Esophagus (tissue), 2 donors: ENCODE data around the gene LHFPL3. TPM values are rescaled to one million over a fixed set of nuclear protein-coding genes. Genes with fewer than 3 reads are reported as not detected.

Experiments
- H3K27ac ChIP-seq, 2 donors: one replicate each; pipeline ENCODE4 v1.5.1; 2013; ENCODE audit warnings: low read depth in 2 of 2, mild to moderate bottlenecking in 2 of 2, inconsistent platforms in 1 of 2, low read length in 1 of 2, moderate library complexity in 1 of 2
- H3K27me3 ChIP-seq, 2 donors: one replicate each; pipeline ENCODE4 v1.6.1; 2013; ENCODE audit warnings: low read length in 2 of 2, control low read depth in 1 of 2, mild to moderate bottlenecking in 1 of 2; ENCODE audit not compliant: insufficient read depth in 2 of 2, control insufficient read depth in 1 of 2
- H3K36me3 ChIP-seq, 2 donors: one replicate each; pipeline ENCODE4 v1.6.1; 2013; ENCODE audit warnings: low read length in 1 of 2; ENCODE audit not compliant: control insufficient read depth in 2 of 2, insufficient read depth in 2 of 2
- H3K4me1 ChIP-seq, 2 donors: one replicate each; pipeline ENCODE4 v1.6.1; 2013; ENCODE audit warnings: low read length in 1 of 2; ENCODE audit not compliant: control insufficient read depth in 2 of 2, insufficient read depth in 2 of 2
- H3K4me3 ChIP-seq, 2 donors: one replicate each; pipeline ENCODE4 v1.5.1; 2013; ENCODE audit warnings: low read length in 2 of 2, mild to moderate bottlenecking in 2 of 2, low read depth in 1 of 2, moderate library complexity in 1 of 2
- H3K9me3 ChIP-seq, 2 donors: one replicate each; pipeline ENCODE4 v1.6.1; 2013; ENCODE audit warnings: mild to moderate bottlenecking in 2 of 2, low read depth in 1 of 2, low read length in 1 of 2, moderate library complexity in 1 of 2; ENCODE audit not compliant: control insufficient read depth in 2 of 2, insufficient read depth in 1 of 2
- WGBS, 2 donors: extraction: QIAGEN DNeasy Blood & Tissue Kit; methylation state at CpG; one replicate each; pipeline ENCODE4 v1.1.7; 2013; 5-methylcytosine and 5-hydroxymethylcytosine counted together
- polyA plus RNA-seq, 2 donors: library from polyadenylated mRNA; stranded (reverse); fragments of 200-250 nt; gene quantifications; one replicate each; pipeline ENCODE4 v1.2.3, GENCODE V29; 2013
- donor health status: healthy with polysubstance abuse.
- donor health status: Bipolar disorder and iron deficiency.

Gene LHFPL3
- polyA plus RNA-seq, 2 donors = not detected

DNA sequence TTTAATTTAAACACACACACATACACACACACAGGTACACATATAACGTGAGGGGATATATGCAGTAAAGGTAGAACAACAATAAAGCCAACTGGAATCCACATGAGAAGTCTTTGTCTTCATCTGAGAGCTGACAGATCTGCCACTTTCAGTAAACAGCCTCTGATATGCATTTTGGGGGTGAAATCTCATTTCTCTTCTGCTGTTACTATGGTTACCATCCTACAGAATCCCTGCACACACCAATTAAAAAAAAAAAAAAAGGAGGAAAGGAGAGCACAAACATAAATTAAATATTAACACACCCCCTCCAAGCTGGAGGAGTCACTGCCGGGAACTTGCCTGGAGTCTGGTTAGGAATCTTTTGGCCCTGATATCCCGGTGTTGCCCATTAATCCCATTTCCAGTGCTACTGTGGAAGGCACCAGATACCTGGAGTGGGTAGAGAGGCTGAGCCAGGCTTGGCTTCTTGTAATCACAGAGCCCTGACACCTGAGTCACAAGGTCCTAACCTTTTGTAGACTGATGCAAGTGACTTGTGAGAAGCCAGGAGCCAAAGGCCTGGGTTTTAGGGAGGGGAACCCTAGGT lies 169.1 kb downstream of the LHFPL3 start:
- Histone ChIP-seq H3K27me3 (no peaks in the 10 kb centered on the region), H3K9me3 (no peaks in the 10 kb centered on the region), H3K4me3 (no peak overlapping the region), H3K36me3 (no peaks in the 10 kb centered on the region), H3K27ac (no peak overlapping the region), H3K4me1 (no peaks in the 10 kb centered on the region)
- 55 to 61% methylated on average over 3 of the region's 3 CpGs for WGBS, 2 donors

DNA sequence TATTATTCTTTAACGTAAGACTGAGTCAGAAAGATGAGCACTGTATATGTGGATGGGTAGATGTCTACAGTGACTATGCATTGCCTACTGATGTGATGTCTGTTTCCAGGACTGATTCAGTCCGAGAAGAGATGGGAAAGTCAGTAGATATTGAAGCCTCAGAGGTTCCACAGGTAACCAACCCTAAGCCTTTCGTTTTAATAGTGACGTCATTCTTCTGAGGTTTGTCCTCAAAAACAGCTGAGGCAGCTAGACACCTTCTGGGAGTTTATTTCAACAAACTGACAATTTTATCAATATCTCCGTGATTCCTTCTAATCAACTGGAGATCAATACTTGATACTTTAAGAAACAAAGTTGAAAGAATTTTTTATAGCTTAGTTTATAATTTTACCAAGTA lies 171.6 kb downstream of the LHFPL3 start:
- H3K27me3 ChIP-seq = no peaks in the 10 kb centered on the region
- H3K4me1 ChIP-seq = no peaks in the 10 kb centered on the region
- no peak overlapping the region for H3K27ac ChIP-seq
- 74 to 75% methylated on average over 5 of the region's 5 CpGs for WGBS, 2 donors
- H3K4me3 ChIP-seq = no peak overlapping the region
- no peaks in the 10 kb centered on the region for H3K36me3 ChIP-seq
- no peaks in the 10 kb centered on the region for H3K9me3 ChIP-seq

DNA sequence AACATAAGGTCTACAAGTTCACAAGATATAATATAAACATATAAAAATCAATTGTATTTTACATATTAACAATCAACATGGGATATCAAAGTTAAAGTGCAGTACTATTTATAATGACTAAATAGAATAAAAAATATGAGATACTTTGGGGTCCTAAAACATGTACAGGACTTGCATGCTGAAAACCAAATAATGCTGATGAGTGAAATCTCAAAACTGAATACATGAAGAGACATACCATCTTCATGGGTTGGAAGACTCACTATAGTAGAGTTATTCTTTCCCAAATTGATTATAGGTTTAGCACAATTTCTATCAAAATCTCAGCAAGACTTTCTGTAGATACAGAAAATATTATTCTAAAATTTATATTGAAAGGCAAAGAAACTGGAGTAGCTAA lies 181.5 kb downstream of the LHFPL3 start:
- Histone ChIP-seq H3K4me1 (no peaks in the 10 kb centered on the region), H3K27me3 (no peaks in the 10 kb centered on the region), H3K9me3 (no peaks in the 10 kb centered on the region), H3K36me3 (no peaks in the 10 kb centered on the region), H3K27ac (no peak overlapping the region), H3K4me3 (no peak overlapping the region)

DNA sequence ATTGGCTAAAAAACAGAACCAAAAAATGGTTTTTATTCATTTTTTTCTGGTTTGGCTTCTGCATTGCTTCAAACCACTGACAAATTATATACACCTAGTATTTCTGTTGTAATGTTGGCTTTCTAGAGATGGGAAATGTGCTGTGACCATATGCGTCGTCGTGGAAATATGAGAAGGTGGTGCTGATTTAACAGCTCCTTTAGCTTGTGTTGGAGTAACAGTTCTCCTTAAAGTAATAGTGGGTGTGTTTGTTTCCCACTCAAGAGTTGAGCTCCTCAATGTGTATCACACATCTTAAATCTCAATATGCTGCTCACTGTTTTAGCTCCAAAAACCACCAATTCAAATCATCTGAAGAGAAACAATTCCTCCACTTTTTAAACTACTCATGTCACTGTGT lies 196.4 kb downstream of the LHFPL3 start:
- H3K4me1 ChIP-seq = no peaks in the 10 kb centered on the region
- no peaks in the 10 kb centered on the region for H3K9me3 ChIP-seq
- H3K27me3 ChIP-seq = no peaks in the 10 kb centered on the region
- H3K27ac ChIP-seq = no peak overlapping the region
- 61 to 78% methylated on average over 3 of the region's 3 CpGs for WGBS, 2 donors
- no peak overlapping the region for H3K4me3 ChIP-seq
- no peaks in the 10 kb centered on the region for H3K36me3 ChIP-seq

DNA sequence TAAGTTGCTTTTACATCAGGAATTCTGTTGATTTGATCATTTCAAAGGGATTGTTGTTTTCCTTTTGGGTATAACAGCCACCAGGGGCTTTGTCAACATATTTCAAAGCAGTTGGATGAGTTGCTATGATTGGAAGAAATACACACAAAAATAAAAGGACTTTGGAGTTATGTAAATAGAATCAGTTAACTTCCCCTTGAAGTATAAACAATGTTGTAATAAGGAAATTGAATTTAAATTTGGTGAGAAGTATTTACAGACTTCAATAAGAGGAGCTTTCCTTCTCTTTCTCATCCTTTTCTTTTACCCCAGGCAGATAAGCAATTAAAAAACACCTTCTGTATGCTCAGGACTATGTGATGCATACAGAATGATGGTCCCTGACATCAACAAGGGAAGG lies 199.7 kb downstream of the LHFPL3 start:
- Histone ChIP-seq H3K9me3 (peaks cover 0 to 2% of the 10 kb centered on the region in 2 donors), H3K27me3 (no peaks in the 10 kb centered on the region), H3K4me3 (no peak overlapping the region), H3K27ac (no peak overlapping the region), H3K4me1 (no peaks in the 10 kb centered on the region), H3K36me3 (no peaks in the 10 kb centered on the region)

DNA sequence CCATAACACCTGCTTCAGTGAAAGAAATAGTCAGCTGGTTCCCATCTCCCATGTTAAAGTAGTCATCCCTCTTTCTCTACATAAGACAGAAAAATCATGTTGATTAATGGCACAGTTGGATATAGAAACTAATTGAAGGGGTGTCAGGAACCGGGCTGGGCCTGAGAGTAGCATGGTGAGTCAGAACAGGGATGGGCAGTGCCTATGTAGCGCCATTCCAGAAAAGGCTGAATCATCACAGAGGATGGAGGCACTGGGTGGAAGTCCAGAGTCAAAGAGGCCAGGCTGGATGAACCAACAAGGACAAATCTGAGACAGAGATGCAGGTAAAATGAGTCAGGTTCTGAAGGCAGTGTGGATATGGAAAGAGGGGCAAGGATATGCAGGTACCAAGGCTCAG lies 201.2 kb downstream of the LHFPL3 start:
- H3K36me3 ChIP-seq = no peaks in the 10 kb centered on the region
- no peak overlapping the region for H3K27ac ChIP-seq
- WGBS, 2 donors = 56 to 67% methylated on average over 2 of the region's 2 CpGs
- H3K27me3 ChIP-seq = no peaks in the 10 kb centered on the region
- H3K4me1 ChIP-seq = no peaks in the 10 kb centered on the region
- H3K9me3 ChIP-seq = peaks cover 0 to 2% of the 10 kb centered on the region in 2 donors
- no peak overlapping the region for H3K4me3 ChIP-seq

DNA sequence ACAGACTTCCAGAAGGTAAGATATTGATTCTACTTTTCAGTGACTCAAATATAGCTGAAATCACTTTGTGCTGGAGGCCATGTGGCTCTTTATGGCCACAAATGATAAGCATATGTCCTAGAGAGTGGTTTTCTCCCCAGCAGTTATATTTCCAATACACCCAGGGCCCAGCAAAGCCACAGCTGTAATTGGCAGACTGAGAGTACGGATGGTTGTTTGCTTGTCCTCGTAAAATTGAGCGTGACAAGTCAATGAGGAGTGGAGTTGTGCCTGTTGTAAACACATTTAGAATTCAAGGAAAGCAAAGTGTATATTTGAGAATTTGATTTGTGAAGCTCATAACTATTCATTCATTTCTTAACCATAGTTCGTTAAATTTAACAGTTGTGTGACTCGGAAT lies 201.8 kb downstream of the LHFPL3 start:
- no peaks in the 10 kb centered on the region for H3K4me1 ChIP-seq
- H3K9me3 ChIP-seq = peaks cover 0 to 2% of the 10 kb centered on the region in 2 donors
- no peaks in the 10 kb centered on the region for H3K27me3 ChIP-seq
- no peak overlapping the region for H3K4me3 ChIP-seq
- H3K27ac ChIP-seq = no peak overlapping the region
- H3K36me3 ChIP-seq = no peaks in the 10 kb centered on the region
- 83% methylated on average over 5 of the region's 5 CpGs for WGBS, 2 donors

DNA sequence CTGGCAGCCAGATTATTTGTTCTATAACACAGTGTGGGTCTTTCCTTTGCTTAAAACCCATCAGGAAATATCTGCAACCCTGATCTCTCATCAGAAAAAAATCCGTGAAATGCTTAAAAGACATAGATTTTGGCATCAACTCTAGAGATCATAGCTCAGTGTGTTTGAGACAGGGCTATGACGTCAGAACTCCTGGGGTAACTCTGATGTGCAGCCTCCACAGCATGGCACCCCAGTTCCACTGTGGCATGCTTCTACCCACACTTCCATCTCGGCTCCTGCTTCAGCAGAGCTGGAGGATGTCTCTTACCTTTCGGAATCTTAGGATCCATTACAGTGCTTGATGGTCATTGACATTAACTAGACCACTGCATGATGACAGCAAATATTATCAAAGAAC lies 205.7 kb downstream of the LHFPL3 start:
- Histone ChIP-seq H3K4me3 (no peak overlapping the region), H3K27ac (no peak overlapping the region), H3K36me3 (no peaks in the 10 kb centered on the region), H3K9me3 (peaks cover 0 to 2% of the 10 kb centered on the region in 2 donors), H3K27me3 (no peaks in the 10 kb centered on the region), H3K4me1 (no peaks in the 10 kb centered on the region)
- 66 to 68% methylated on average over 4 of the region's 4 CpGs for WGBS, 2 donors

DNA sequence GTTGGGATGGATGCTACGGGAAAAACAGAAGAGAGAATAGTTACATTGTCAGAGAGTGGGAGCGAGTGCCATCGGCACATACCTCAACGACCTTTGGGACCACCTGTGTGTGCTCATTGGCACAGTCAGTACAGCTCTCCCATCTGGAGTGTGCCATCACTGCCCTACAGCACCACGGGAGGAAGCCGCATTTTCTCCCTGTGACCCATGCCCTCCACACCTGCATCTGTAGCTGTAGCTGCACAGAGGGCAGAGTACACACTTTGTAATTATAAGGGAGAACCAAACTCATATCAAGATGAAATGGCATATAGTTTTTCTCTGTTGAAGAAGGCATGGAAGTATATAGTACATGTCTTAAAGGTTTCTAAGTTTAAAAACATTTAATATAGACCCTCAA lies 207.4 kb downstream of the LHFPL3 start:
- WGBS, 2 donors = 69 to 76% methylated on average over 6 of the region's 6 CpGs
- Histone ChIP-seq H3K27me3 (no peaks in the 10 kb centered on the region), H3K4me3 (no peak overlapping the region)

DNA sequence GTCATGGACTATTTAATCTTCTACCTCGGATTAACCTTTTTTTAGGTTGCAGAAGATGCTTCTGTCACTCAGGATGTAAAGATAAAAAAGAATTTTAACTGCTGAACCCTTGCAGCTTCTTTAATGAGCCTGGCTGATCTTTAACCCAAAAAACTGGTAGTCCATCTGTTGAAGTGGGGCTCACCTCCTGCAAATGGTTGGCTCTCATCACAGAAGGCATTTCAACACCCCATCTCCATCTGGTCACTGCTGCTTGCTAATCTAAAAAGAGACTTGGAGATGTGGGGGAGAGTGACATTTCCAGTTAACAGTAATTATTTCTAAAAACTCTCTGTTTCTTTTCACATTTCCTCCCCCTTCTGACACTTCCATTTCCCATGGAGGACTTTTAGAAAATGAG lies 208.6 kb downstream of the LHFPL3 start:
- no peaks in the 10 kb centered on the region for H3K36me3 ChIP-seq
- H3K4me3 ChIP-seq = no peak overlapping the region
- H3K4me1 ChIP-seq = no peaks in the 10 kb centered on the region
- H3K9me3 ChIP-seq = no peaks in the 10 kb centered on the region
- no peak overlapping the region for H3K27ac ChIP-seq
- WGBS, 2 donors = 13 to 14% methylated on average over 1 of the region's 1 CpG
- no peaks in the 10 kb centered on the region for H3K27me3 ChIP-seq

More for the DNA sequence above, 207.4 kb downstream of the LHFPL3 start:
- Histone ChIP-seq H3K27ac (no peak overlapping the region), H3K9me3 (peaks cover 0 to 2% of the 10 kb centered on the region in 2 donors), H3K4me1 (no peaks in the 10 kb centered on the region), H3K36me3 (no peaks in the 10 kb centered on the region)
